Caco-2 (cell line): ENCODE data around the gene ZNF780B. TPM values are rescaled to one million over a fixed set of nuclear protein-coding genes. Genes with fewer than 3 reads are reported as not detected.
A peak's percentile ranks its signal among the peaks of the same experiment; 100 is the strongest.

Experiments used
- BruUV-seq: library from RNA; stranded (reverse); fragments of 400-500 nt; replicated peaks from 2 replicates; lab custom pipeline; 2021; lab: Mats Ljungman, UMichigan
- CTCF ChIA-PET: fragments of 300-600 bp; sonication (Branson Sonifier 250); formaldehyde crosslinking; loops from one replicate; lab custom pipeline; 2022; ENCODE audit warnings: antibody characterized with exemption; lab: Charles Lee
- POLR2A ChIA-PET: fragments of 300-600 bp; sonication (Branson Sonifier 250); formaldehyde crosslinking; loops from one replicate; lab custom pipeline; 2022; ENCODE audit warnings: antibody characterized with exemption; lab: Charles Lee
- DNase-seq, 2 experiments: peaks; one replicate each; pipeline versions ENCODE4 v3.0.0 to v3.0.0-alpha.2; 2020 to 2022
- H3K27me3 ChIP-seq: replicated peaks from 2 replicates; pipeline ENCODE4 v1.6.0; 2011; ENCODE audit warnings: low read length; ENCODE audit not compliant: control insufficient read depth, insufficient read depth
- H3K36me3 ChIP-seq: 2 replicates; pipeline ENCODE4 v1.5.1; 2011; ENCODE audit warnings: low read length; ENCODE audit not compliant: control insufficient read depth, insufficient read depth
- H3K4me1 ChIP-seq: fragments of 250-450 bp; sonication (Bioruptor Pico); 2 replicates; pipeline ENCODE4 v1.5.1; 2020; ENCODE audit warnings: mild to moderate bottlenecking
- H3K4me3 ChIP-seq: 2 replicates; pipeline ENCODE4 v1.5.1; 2011; ENCODE audit warnings: low read depth, mild to moderate bottlenecking, control low read depth, low read length
- H3K9me3 ChIP-seq: fragments of 250-450 bp; sonication (Bioruptor Pico); 2 replicates; pipeline ENCODE4 v1.5.1; 2020; ENCODE audit warnings: mild to moderate bottlenecking, moderate library complexity
- H3K27ac Mint-ChIP-seq: one replicate; pipeline ENCODE4 v1.8.0; 2022; ENCODE audit warnings: mixed read lengths; ENCODE audit not compliant: unreplicated experiment
- H3K27me3 Mint-ChIP-seq: one replicate; pipeline ENCODE4 v1.8.0; 2022; ENCODE audit warnings: mixed read lengths; ENCODE audit not compliant: insufficient read depth, unreplicated experiment
- H3K36me3 Mint-ChIP-seq: one replicate; pipeline ENCODE4 v1.8.0; 2022; ENCODE audit warnings: mild to moderate bottlenecking, mixed read lengths; ENCODE audit not compliant: insufficient read depth, unreplicated experiment
- H3K4me1 Mint-ChIP-seq: one replicate; pipeline ENCODE4 v1.8.0; 2022; ENCODE audit warnings: low read depth, mixed read lengths; ENCODE audit not compliant: unreplicated experiment
- H3K4me3 Mint-ChIP-seq: one replicate; pipeline ENCODE4 v1.8.0; 2022; ENCODE audit warnings: mild to moderate bottlenecking, moderate library complexity, mixed read lengths; ENCODE audit not compliant: unreplicated experiment
- H3K9me3 Mint-ChIP-seq: one replicate; pipeline ENCODE4 v1.8.0; 2022; ENCODE audit warnings: mixed read lengths; ENCODE audit not compliant: unreplicated experiment
- CTCF ChIP-seq, 2 experiments: fragments of 200-600 bp in 1 of 2; IDR thresholded peaks; 1 replicate in 1 of 2; 2 replicates in 1 of 2; pipeline versions ENCODE4 v1.5.1 to v1.8.0; 2011 to 2022; ENCODE audit warnings: antibody characterized with exemption in 1 of 2, control low read depth in 1 of 2, inconsistent platforms in 1 of 2, low read depth in 1 of 2, low read length in 1 of 2, mild to moderate bottlenecking in 1 of 2, moderate library complexity in 1 of 2; ENCODE audit not compliant: insufficient read depth in 1 of 2, severe bottlenecking in 1 of 2, unreplicated experiment in 1 of 2
- intact Hi-C: fragments of 100-400 bp; cut with micrococcal nuclease; formaldehyde crosslinking; loops from one replicate; pipeline ENCODE4 v1.10.0; 2022; ENCODE audit not compliant: unreplicated experiment
- total RNA-seq: library from RNA; stranded (reverse); gene quantifications from 2 replicates; pipeline ENCODE4 v1.2.3, GENCODE V29; 2022

Gene ZNF780B
- total RNA-seq, 1 experiment from 2014 or later = 27.5 TPM

GRCh38 chr19:40070058-40070457 is 14.0 kb upstream of the ZNF780B start:
- no peaks in the 10 kb centered on the region for H3K4me1 ChIP-seq
- intact Hi-C loops = no loop called here
- Mint-ChIP-seq H3K4me3 (no peak overlapping the region), H3K36me3 (peaks cover 25% of the 10 kb centered on the region), H3K27me3 (no peaks in the 10 kb centered on the region), H3K27ac (no peak overlapping the region), H3K9me3 (peaks cover 36% of the 10 kb centered on the region), H3K4me1 (peaks cover 7% of the 10 kb centered on the region)
- BruUV-seq = no TSS peak
- H3K36me3 ChIP-seq = no peaks in the 10 kb centered on the region
- CTCF ChIA-PET = no interaction called here
- no peak for DNase-seq
- H3K9me3 ChIP-seq = peaks cover 12% of the 10 kb centered on the region
- no peak overlapping the region for H3K4me3 ChIP-seq
- POLR2A ChIA-PET = no interaction called here
- no peaks in the 10 kb centered on the region for H3K27me3 ChIP-seq
- no peak for TF ChIP-seq CTCF (IDR thresholded peaks at IDR 0.05; ENCODE audit: insufficient read depth in 1 of 2, low read depth in 1 of 2, low read length in 1 of 2, severe bottlenecking in 1 of 2, unreplicated experiment in 1 of 2)

GRCh38 chr19:40059624-40060023 is 3.6 kb upstream of the ZNF780B start:
- peaks cover 3% of the 10 kb centered on the region for H3K27me3 Mint-ChIP-seq
- ChIA-PET CTCF (no interaction called here), POLR2A (no interaction called here)
- Histone ChIP-seq H3K36me3 (no peaks in the 10 kb centered on the region), H3K27me3 (no peaks in the 10 kb centered on the region), H3K4me3 (no peak overlapping the region), H3K4me1 (no peaks in the 10 kb centered on the region), H3K9me3 (peaks cover 34% of the 10 kb centered on the region)
- BruUV-seq = no TSS peak
- peaks cover 9% of the 10 kb centered on the region for H3K36me3 Mint-ChIP-seq
- H3K27ac Mint-ChIP-seq = no peak overlapping the region
- peaks cover 54% of the 10 kb centered on the region for H3K9me3 Mint-ChIP-seq
- intact Hi-C loops = no loop called here
- no peak for DNase-seq
- peaks cover 12% of the 10 kb centered on the region for H3K4me1 Mint-ChIP-seq
- no peak for TF ChIP-seq CTCF (IDR thresholded peaks at IDR 0.05; ENCODE audit: insufficient read depth in 1 of 2, low read depth in 1 of 2, low read length in 1 of 2, severe bottlenecking in 1 of 2, unreplicated experiment in 1 of 2)
- H3K4me3 Mint-ChIP-seq = no peak overlapping the region

GRCh38 chr19:40057166-40057565 is 1.1 kb upstream of the ZNF780B start:
- BruUV-seq = no TSS peak
- Histone ChIP-seq H3K27me3 (no peaks in the 10 kb centered on the region), H3K4me1 (no peaks in the 10 kb centered on the region), H3K36me3 (no peaks in the 10 kb centered on the region), H3K9me3 (peaks cover 26% of the 10 kb centered on the region), H3K4me3 (peak overlapping the region; percentile 45; the same call in 1 of the 2 replicates)
- TF ChIP-seq CTCF (IDR thresholded peaks at IDR 0.05; ENCODE audit: insufficient read depth in 1 of 2, low read depth in 1 of 2, low read length in 1 of 2, severe bottlenecking in 1 of 2, unreplicated experiment in 1 of 2) = no peak
- intact Hi-C loops = no loop called here
- POLR2A ChIA-PET = no interaction called here
- peak overlapping the region; percentile 100 for H3K4me3 Mint-ChIP-seq
- peaks cover 14% of the 10 kb centered on the region for H3K36me3 Mint-ChIP-seq
- no peak for DNase-seq
- peaks cover 16% of the 10 kb centered on the region for H3K4me1 Mint-ChIP-seq
- H3K27me3 Mint-ChIP-seq = peaks cover 1% of the 10 kb centered on the region
- CTCF ChIA-PET = no interaction called here
- H3K27ac Mint-ChIP-seq = no peak overlapping the region
- H3K9me3 Mint-ChIP-seq = peaks cover 44% of the 10 kb centered on the region
